IMR-90 (cell line): ENCODE results near the gene KCNMA1. TPM values are rescaled to one million over a fixed set of nuclear protein-coding genes. Genes with fewer than 3 reads are reported as not detected.

ENCODE experiments used
- ATAC-seq: fragments of 200-7000 bp; cut with Tn5 transposase; 2 replicates; pipeline ENCODE4 v1.9.1; 2020; ENCODE audit warnings: low read depth, mild to moderate bottlenecking, moderate library complexity
- BruUV-seq: library from RNA; stranded (reverse); fragments of 400-500 nt; replicated peaks from 2 replicates; lab custom pipeline; 2021; lab: Mats Ljungman, UMichigan
- CTCF ChIA-PET: fragments of 300-600 bp; formaldehyde crosslinking; extraction: SDS; loops from one replicate; lab custom pipeline; 2021; ENCODE audit warnings: antibody characterized with exemption; lab: Yijun Ruan, JAX
- POLR2A ChIA-PET: fragments of 300-600 bp; sonication (Branson Sonifier 250); formaldehyde crosslinking; loops from one replicate; lab custom pipeline; 2022; ENCODE audit warnings: antibody characterized with exemption; ENCODE audit not compliant: unreplicated experiment; lab: Charles Lee
- DNase-seq: peaks from one replicate; pipeline ENCODE4 v3.0.0; 2013
- H2AFZ ChIP-seq: replicated peaks from 2 replicates; pipeline ENCODE3; 2013; ENCODE audit warnings: low read length, mild to moderate bottlenecking; ENCODE audit not compliant: poor library complexity
- H2AK5ac ChIP-seq: 2 replicates; pipeline ENCODE4 v1.6.1; 2013; ENCODE audit warnings: low read depth, low read length, inconsistent platforms
- H2AK9ac ChIP-seq: replicated peaks from 2 replicates; pipeline ENCODE3; 2013; ENCODE audit warnings: mild to moderate bottlenecking, low read depth, low read length, moderate library complexity; ENCODE audit not compliant: poor library complexity
- H2BK120ac ChIP-seq: 2 replicates; pipeline ENCODE4 v1.6.1; 2013; ENCODE audit warnings: low read depth, low read length, inconsistent platforms
- H2BK15ac ChIP-seq: 3 replicates; pipeline ENCODE4 v1.6.1; 2013; ENCODE audit warnings: low read depth, low read length, inconsistent platforms
- H2BK20ac ChIP-seq: 2 replicates; pipeline ENCODE4 v1.6.1; 2013; ENCODE audit warnings: low read depth, mild to moderate bottlenecking, inconsistent platforms, low read length, moderate library complexity
- H2BK5ac ChIP-seq: 2 replicates; pipeline ENCODE4 v1.6.1; 2013; ENCODE audit warnings: mild to moderate bottlenecking, low read depth, low read length, inconsistent platforms; ENCODE audit not compliant: poor library complexity, severe bottlenecking
- H3K14ac ChIP-seq: replicated peaks from 2 replicates; pipeline ENCODE4 v1.6.1; 2013; ENCODE audit warnings: low read depth, low read length, inconsistent platforms
- H3K18ac ChIP-seq: 2 replicates; pipeline ENCODE4 v1.6.1; 2013; ENCODE audit warnings: low read depth, low read length, control low read depth
- H3K23ac ChIP-seq: 2 replicates; pipeline ENCODE4 v1.6.1; 2013; ENCODE audit warnings: low read depth, low read length, inconsistent platforms
- H3K27ac ChIP-seq: 2 replicates; pipeline ENCODE4 v1.5.1; 2013; ENCODE audit warnings: mild to moderate bottlenecking, control low read depth, low read length; ENCODE audit not compliant: insufficient read depth
- H3K27me3 ChIP-seq: 2 replicates; pipeline ENCODE4 v1.6.1; 2013; ENCODE audit warnings: low read length; ENCODE audit not compliant: control insufficient read depth, insufficient read depth
- H3K36me3 ChIP-seq: 2 replicates; pipeline ENCODE4 v1.6.1; 2013; ENCODE audit warnings: low read length, mixed read lengths; ENCODE audit not compliant: control insufficient read depth, insufficient read depth
- H3K4ac ChIP-seq: 2 replicates; pipeline ENCODE4 v1.6.1; 2013; ENCODE audit warnings: low read depth, low read length, inconsistent platforms
- H3K4me1 ChIP-seq: 2 replicates; pipeline ENCODE4 v1.6.1; 2013; ENCODE audit warnings: low read length, mixed read lengths; ENCODE audit not compliant: control insufficient read depth, insufficient read depth
- H3K4me2 ChIP-seq: 2 replicates; pipeline ENCODE4 v1.6.1; 2013; ENCODE audit warnings: low read depth, mild to moderate bottlenecking, control low read depth, low read length, moderate library complexity
- H3K4me3 ChIP-seq: 2 replicates; pipeline ENCODE4 v1.5.1; 2013; ENCODE audit warnings: low read depth, mild to moderate bottlenecking, control low read depth, low read length, moderate library complexity; ENCODE audit not compliant: insufficient read depth
- H3K56ac ChIP-seq: 2 replicates; pipeline ENCODE4 v1.6.1; 2013; ENCODE audit warnings: low read length, inconsistent platforms; ENCODE audit not compliant: insufficient read depth; ENCODE audit errors: extremely low read depth
- H3K79me1 ChIP-seq, 2 experiments: 2 replicates each; pipeline ENCODE4 v1.6.1; 2013; ENCODE audit warnings: low read length in 2 of 2, inconsistent platforms in 1 of 2, low read depth in 1 of 2
- H3K9ac ChIP-seq: 2 replicates; pipeline ENCODE4 v1.6.1; 2013; ENCODE audit warnings: low read depth, low read length, control low read depth
- H3K9me1 ChIP-seq: 2 replicates; pipeline ENCODE4 v1.6.1; 2013; ENCODE audit warnings: low read length, inconsistent platforms; ENCODE audit not compliant: insufficient read depth
- H3K9me3 ChIP-seq: 2 replicates; pipeline ENCODE4 v1.6.1; 2013; ENCODE audit warnings: low read length; ENCODE audit not compliant: control insufficient read depth, insufficient read depth
- H4K20me1 ChIP-seq: 2 replicates; pipeline ENCODE4 v1.6.1; 2013; ENCODE audit warnings: low read length, inconsistent platforms; ENCODE audit not compliant: insufficient read depth
- H4K5ac ChIP-seq: 2 replicates; pipeline ENCODE4 v1.6.1; 2013; ENCODE audit warnings: mild to moderate bottlenecking, low read depth, low read length, control low read depth
- H4K8ac ChIP-seq, 2 experiments: 2 replicates each; pipeline ENCODE4 v1.6.1; 2013; ENCODE audit warnings: low read depth in 2 of 2, low read length in 2 of 2, control low read depth in 1 of 2, inconsistent platforms in 1 of 2
- H4K91ac ChIP-seq: 2 replicates; pipeline ENCODE4 v1.6.1; 2013; ENCODE audit warnings: low read depth, low read length, inconsistent platforms; ENCODE audit not compliant: insufficient read depth
- BHLHE40 ChIP-seq: fragments of 150-350 bp; IDR thresholded peaks from 2 replicates; pipeline ENCODE4 v1.6.1; 2016; ENCODE audit warnings: mild to moderate bottlenecking, low read depth, low read length
- CHD1 ChIP-seq: IDR thresholded peaks from 2 replicates; pipeline ENCODE4 v1.6.1; 2012; ENCODE audit warnings: low read depth, low read length, improper control_type of control experiment
- FOS ChIP-seq: fragments of 150-350 bp; IDR thresholded peaks from 2 replicates; pipeline ENCODE4 v1.6.1; 2016; ENCODE audit warnings: low read depth, low read length
- MAFK ChIP-seq: IDR thresholded peaks from 2 replicates; pipeline ENCODE4 v1.6.1; 2012; ENCODE audit warnings: low read depth, low read length, improper control_type of control experiment
- MAZ ChIP-seq: IDR thresholded peaks from 2 replicates; pipeline ENCODE4 v1.6.1; 2012; ENCODE audit warnings: low read depth, mild to moderate bottlenecking, low read length, improper control_type of control experiment, moderate library complexity, borderline replicate concordance
- MXI1 ChIP-seq: IDR thresholded peaks from 2 replicates; pipeline ENCODE4 v1.6.1; 2012; ENCODE audit warnings: low read depth, mild to moderate bottlenecking, low read length, moderate library complexity, borderline replicate concordance
- NFE2L2 ChIP-seq: fragments of 150-350 bp; IDR thresholded peaks from 2 replicates; pipeline ENCODE4 v1.6.1; 2016; ENCODE audit warnings: low read depth, mild to moderate bottlenecking, low read length
- POLR2A ChIP-seq: IDR thresholded peaks from 2 replicates; pipeline ENCODE4 v1.6.1; 2012; ENCODE audit warnings: mild to moderate bottlenecking, low read depth, low read length
- RAD21 ChIP-seq: IDR thresholded peaks from 2 replicates; pipeline ENCODE4 v1.6.1; 2012; ENCODE audit warnings: low read length, improper control_type of control experiment
- RCOR1 ChIP-seq: IDR thresholded peaks from 2 replicates; pipeline ENCODE4 v1.6.1; 2012; ENCODE audit warnings: mild to moderate bottlenecking, low read length, improper control_type of control experiment; ENCODE audit not compliant: insufficient replicate concordance
- RFX5 ChIP-seq: IDR thresholded peaks from 2 replicates; pipeline ENCODE4 v1.8.0; 2012; ENCODE audit warnings: low read depth, mild to moderate bottlenecking, low read length, moderate library complexity
- SMC3 ChIP-seq: fragments of 150-350 bp; IDR thresholded peaks from 2 replicates; pipeline ENCODE4 v1.6.1; 2016; ENCODE audit warnings: low read depth, mild to moderate bottlenecking, antibody characterized with exemption, low read length, moderate library complexity
- WGBS, 2 experiments: methylation state at CpG; one replicate each; pipeline versions ENCODE4 v1.1.5 to v1.1.7; 2013; ENCODE audit warnings: missing lambda C conversion rate in 2 of 2; ENCODE audit not compliant: insufficient read length in 1 of 2; ENCODE audit errors: extremely low coverage in 2 of 2; 5-methylcytosine and 5-hydroxymethylcytosine counted together
- dilution Hi-C: fragments of 300-500 bp; cut with HindIII; formaldehyde crosslinking; loops from one replicate; pipeline ENCODE4 v1.14.3; 2018; ENCODE audit warnings: low sequenced_read_pairs; ENCODE audit not compliant: unreplicated experiment
- in situ Hi-C: fragments of 300-500 bp; cut with MboI; formaldehyde crosslinking; loops from 3 replicates; pipeline ENCODE4 v1.14.3; 2019; ENCODE audit warnings: low sequenced_read_pairs, inconsistent platforms, mixed read lengths
- intact Hi-C: fragments of 100-400 bp; cut with micrococcal nuclease; formaldehyde crosslinking; loops from 2 replicates; pipeline ENCODE4 v1.10.0; 2022
- polyA plus RNA-seq, 3 experiments: library from polyadenylated mRNA; depleted of rRNA; stranded (reverse); fragments of >200 nt; gene quantifications; 2 replicates each; pipeline ENCODE4 v1.2.3, GENCODE V29; 2012; ENCODE audit warnings: low replicate concordance in 1 of 3
- total RNA-seq: library from RNA; depleted of rRNA; stranded (reverse); fragments of >200 nt; gene quantifications from 2 replicates; pipeline ENCODE4 v1.2.3, GENCODE V29; 2012
- TF ChIP-seq, protein P1 (sequence below): conservative IDR thresholded peaks from 2 replicates; pipeline ENCODE4 v1.5.1; 2012; ENCODE audit warnings: mild to moderate bottlenecking, low read depth, low read length, improper control_type of control experiment
- TF ChIP-seq, protein P2 (sequence below): fragments of 150-350 bp; IDR thresholded peaks from 2 replicates; pipeline ENCODE4 v1.6.1; 2017; ENCODE audit warnings: mild to moderate bottlenecking, antibody characterized with exemption, low read length, low read depth
- TF ChIP-seq, protein P3 (sequence below): fragments of 150-350 bp; IDR thresholded peaks from 2 replicates; pipeline ENCODE4 v1.6.1; 2016; ENCODE audit warnings: low read depth, mild to moderate bottlenecking, low read length, moderate library complexity, borderline replicate concordance

Gene KCNMA1
- total and polyA plus RNA-seq, 2 of the 4 experiments (the other 2 are of a cell fraction) = 25.6 to 29.6 TPM

DNA sequence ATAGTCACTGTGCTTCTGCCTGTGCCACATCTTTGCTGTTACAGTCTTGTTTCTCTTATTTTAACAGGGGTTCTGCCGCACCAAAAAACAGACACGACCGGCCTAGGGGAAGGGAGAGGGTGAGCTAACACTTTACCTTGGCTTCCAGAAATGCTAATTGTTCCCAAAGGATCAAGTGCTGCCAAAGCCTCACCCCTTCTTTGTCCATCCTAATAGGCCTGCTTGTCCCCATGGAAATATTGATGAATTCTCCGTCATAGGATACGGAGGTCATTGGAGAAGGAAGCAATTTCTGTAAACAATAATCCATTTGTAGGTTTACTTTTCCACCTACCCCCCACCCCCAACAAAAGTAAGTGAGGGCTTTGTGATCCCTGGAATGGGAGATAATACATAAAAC is 567.3 kb downstream of the KCNMA1 start:
- dilution Hi-C loops (no loop called here), in situ Hi-C loops (no loop called here)
- CTCF ChIA-PET = interaction anchor here (1.0 kb wide), 1 partner anchor 10 kb away, joined by 3 read pairs; no protein-coding TSS in a partner anchor

More for the DNA sequence above, 567.3 kb downstream of the KCNMA1 start:
- TF ChIP-seq CHD1 (no peak), RAD21 (no peak), MXI1 (no peak), POLR2A (no peak), NFE2L2 (no peak), RFX5 (no peak), RCOR1 (no peak), MAFK (no peak), BHLHE40 (no peak), SMC3 (no peak), MAZ (no peak), FOS (no peak)
- TF ChIP-seq, protein P1, sequence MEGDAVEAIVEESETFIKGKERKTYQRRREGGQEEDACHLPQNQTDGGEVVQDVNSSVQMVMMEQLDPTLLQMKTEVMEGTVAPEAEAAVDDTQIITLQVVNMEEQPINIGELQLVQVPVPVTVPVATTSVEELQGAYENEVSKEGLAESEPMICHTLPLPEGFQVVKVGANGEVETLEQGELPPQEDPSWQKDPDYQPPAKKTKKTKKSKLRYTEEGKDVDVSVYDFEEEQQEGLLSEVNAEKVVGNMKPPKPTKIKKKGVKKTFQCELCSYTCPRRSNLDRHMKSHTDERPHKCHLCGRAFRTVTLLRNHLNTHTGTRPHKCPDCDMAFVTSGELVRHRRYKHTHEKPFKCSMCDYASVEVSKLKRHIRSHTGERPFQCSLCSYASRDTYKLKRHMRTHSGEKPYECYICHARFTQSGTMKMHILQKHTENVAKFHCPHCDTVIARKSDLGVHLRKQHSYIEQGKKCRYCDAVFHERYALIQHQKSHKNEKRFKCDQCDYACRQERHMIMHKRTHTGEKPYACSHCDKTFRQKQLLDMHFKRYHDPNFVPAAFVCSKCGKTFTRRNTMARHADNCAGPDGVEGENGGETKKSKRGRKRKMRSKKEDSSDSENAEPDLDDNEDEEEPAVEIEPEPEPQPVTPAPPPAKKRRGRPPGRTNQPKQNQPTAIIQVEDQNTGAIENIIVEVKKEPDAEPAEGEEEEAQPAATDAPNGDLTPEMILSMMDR = no peak
- TF ChIP-seq, protein P2, sequence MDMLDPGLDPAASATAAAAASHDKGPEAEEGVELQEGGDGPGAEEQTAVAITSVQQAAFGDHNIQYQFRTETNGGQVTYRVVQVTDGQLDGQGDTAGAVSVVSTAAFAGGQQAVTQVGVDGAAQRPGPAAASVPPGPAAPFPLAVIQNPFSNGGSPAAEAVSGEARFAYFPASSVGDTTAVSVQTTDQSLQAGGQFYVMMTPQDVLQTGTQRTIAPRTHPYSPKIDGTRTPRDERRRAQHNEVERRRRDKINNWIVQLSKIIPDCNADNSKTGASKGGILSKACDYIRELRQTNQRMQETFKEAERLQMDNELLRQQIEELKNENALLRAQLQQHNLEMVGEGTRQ = no peak
- TF ChIP-seq, protein P3, sequence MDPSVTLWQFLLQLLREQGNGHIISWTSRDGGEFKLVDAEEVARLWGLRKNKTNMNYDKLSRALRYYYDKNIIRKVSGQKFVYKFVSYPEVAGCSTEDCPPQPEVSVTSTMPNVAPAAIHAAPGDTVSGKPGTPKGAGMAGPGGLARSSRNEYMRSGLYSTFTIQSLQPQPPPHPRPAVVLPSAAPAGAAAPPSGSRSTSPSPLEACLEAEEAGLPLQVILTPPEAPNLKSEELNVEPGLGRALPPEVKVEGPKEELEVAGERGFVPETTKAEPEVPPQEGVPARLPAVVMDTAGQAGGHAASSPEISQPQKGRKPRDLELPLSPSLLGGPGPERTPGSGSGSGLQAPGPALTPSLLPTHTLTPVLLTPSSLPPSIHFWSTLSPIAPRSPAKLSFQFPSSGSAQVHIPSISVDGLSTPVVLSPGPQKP = no peak
- Histone ChIP-seq H3K36me3 (no peaks in the 10 kb centered on the region), H3K9ac (no peak overlapping the region), H2BK20ac (no peak overlapping the region), H3K4me1 (no peaks in the 10 kb centered on the region), H2AK5ac (no peak overlapping the region), H3K4me2 (no peak overlapping the region), H3K9me3 (no peaks in the 10 kb centered on the region), H3K14ac (no peak overlapping the region), H4K91ac (no peak overlapping the region), H3K23ac (no peak overlapping the region), H2BK5ac (no peak overlapping the region), H3K79me1 (no peaks in the 10 kb centered on the region), H3K27ac (no peak overlapping the region), H2BK15ac (no peak overlapping the region), H3K56ac (no peak overlapping the region), H3K9me1 (no peaks in the 10 kb centered on the region), H4K20me1 (no peaks in the 10 kb centered on the region), H2BK120ac (no peak overlapping the region), H4K8ac (no peak overlapping the region), H3K27me3 (no peaks in the 10 kb centered on the region), H3K18ac (no peak overlapping the region), H3K4me3 (no peak overlapping the region), H2AK9ac (no peak overlapping the region), H4K5ac (no peak overlapping the region), H2AFZ (no peak overlapping the region), H3K4ac (no peak overlapping the region)
- no TSS peak for BruUV-seq
- DNase-seq (no peak), ATAC-seq (no peak)
- intact Hi-C loops = no loop called here
- no CpG with 5 or more reads among the region's 5 CpGs for WGBS, 2 experiments
- POLR2A ChIA-PET = no interaction called here
